Peyer's patch (tissue), 4 donors: ENCODE data around the gene TYROBP.

Experiments used
- POLR2A ChIP-seq, 2 donors: fragments of 450-650 bp; IDR thresholded peaks; one replicate each; pipeline ENCODE4 v1.5.1; 2017; ENCODE audit warnings: antibody characterized with exemption in 2 of 2, mild to moderate bottlenecking in 2 of 2, moderate library complexity in 2 of 2
- TF ChIP-seq, protein P1 (sequence below), 6 experiments: fragments of 450-650 bp in 4 of 6; fragments of 200-600 bp in 2 of 6; sonication (generic) in 1 of 6; IDR thresholded peaks; one replicate each; pipeline ENCODE4 v1.5.1; 2017 to 2019; ENCODE audit warnings: antibody characterized with exemption in 6 of 6, mild to moderate bottlenecking in 3 of 6, moderate library complexity in 1 of 6

DNA sequence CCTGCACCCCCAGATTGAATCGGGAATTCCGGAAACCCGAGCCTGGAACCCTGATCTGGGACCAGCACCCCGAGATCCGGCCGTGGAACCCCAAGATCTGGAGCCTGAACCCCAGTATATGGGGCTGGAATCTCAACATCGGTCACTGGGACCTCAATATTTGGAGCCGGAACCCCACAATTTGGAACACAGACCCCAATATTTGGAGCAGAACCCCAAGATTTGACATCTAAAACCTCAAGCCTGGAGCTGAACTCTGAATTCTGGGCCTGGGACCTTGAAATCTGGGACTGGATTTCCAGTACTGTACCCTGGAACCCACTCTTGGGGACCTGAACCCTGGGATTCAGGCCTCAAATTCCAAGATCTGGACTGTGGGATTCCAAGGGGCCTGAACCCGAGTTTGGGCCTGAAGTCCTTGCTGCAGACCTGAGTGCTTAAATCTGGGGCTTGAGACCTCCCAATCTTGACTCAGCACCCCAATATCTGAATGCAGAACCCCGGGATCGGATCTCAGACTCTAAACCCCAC, 28.7 kb upstream of the TYROBP start:
- TF ChIP-seq, protein P1, sequence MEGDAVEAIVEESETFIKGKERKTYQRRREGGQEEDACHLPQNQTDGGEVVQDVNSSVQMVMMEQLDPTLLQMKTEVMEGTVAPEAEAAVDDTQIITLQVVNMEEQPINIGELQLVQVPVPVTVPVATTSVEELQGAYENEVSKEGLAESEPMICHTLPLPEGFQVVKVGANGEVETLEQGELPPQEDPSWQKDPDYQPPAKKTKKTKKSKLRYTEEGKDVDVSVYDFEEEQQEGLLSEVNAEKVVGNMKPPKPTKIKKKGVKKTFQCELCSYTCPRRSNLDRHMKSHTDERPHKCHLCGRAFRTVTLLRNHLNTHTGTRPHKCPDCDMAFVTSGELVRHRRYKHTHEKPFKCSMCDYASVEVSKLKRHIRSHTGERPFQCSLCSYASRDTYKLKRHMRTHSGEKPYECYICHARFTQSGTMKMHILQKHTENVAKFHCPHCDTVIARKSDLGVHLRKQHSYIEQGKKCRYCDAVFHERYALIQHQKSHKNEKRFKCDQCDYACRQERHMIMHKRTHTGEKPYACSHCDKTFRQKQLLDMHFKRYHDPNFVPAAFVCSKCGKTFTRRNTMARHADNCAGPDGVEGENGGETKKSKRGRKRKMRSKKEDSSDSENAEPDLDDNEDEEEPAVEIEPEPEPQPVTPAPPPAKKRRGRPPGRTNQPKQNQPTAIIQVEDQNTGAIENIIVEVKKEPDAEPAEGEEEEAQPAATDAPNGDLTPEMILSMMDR (IDR thresholded peaks at IDR 0.05), result no peak
- no peak for TF ChIP-seq POLR2A (IDR thresholded peaks at IDR 0.05)
